ENCODE measurements around the gene CD4. TPM values are rescaled to one million over a fixed set of nuclear protein-coding genes. Genes with fewer than 3 reads are reported as not detected.

CD4 gene
- polyA plus RNA-seq, 1 of the 3 experiments (the other 2 are of a cell fraction), result 0.02 TPM

- no peak for TF ChIP-seq REST (IDR thresholded peaks at IDR 0.05; ENCODE audit: low read depth, low read length)
Measured at GRCh38 chr12:6836851-6837250, 47.5 kb downstream of the CD4 start (continued).

GRCh38 chr12:6837370-6838060 lies 48.2 kb downstream of the CD4 start:
- no peaks in the 10 kb centered on the region for H3K79me2 ChIP-seq (ENCODE audit: insufficient read depth)
- H3F3A ChIP-seq (replicated peaks; ENCODE audit: insufficient read depth), result no peaks in the 10 kb centered on the region
- H3K36me3 ChIP-seq (replicated peaks in 1 of 2; ENCODE audit: control insufficient read depth in 1 of 2, insufficient read depth in 2 of 2, low read length in 1 of 2), result peaks cover 34 to 63% of the 10 kb centered on the region in 2 experiments
- no peak overlapping the region for H3K4me2 ChIP-seq
- TF ChIP-seq RCOR1 (IDR thresholded peaks at IDR 0.05; ENCODE audit: low read length) (no peak), CTCF (IDR thresholded peaks at IDR 0.05) (no peak), NFIC (IDR thresholded peaks at IDR 0.05; ENCODE audit: borderline replicate concordance) (no peak), SMC3 (IDR thresholded peaks at IDR 0.05; ENCODE audit: low read depth, low read length) (no peak), ELF1 (IDR thresholded peaks at IDR 0.05) (no peak), NRF1 (IDR thresholded peaks at IDR 0.05; ENCODE audit: low read depth, low read length) (no peak), GATA2 (CRISPR knock-in tag; IDR thresholded peaks at IDR 0.05) (no peak), USF1 (IDR thresholded peaks at IDR 0.05; ENCODE audit: borderline replicate concordance, low read depth) (no peak), TCF12 (IDR thresholded peaks at IDR 0.05) (no peak), RFX5 (IDR thresholded peaks at IDR 0.05; ENCODE audit: low read length) (no peak), CHD2 (IDR thresholded peaks at IDR 0.05; ENCODE audit: low read length, partially characterized antibody) (no peak), MXI1 (IDR thresholded peaks at IDR 0.05; ENCODE audit: low read depth, low read length) (no peak), ZBTB33 (IDR thresholded peaks at IDR 0.05; ENCODE audit: borderline replicate concordance, low read depth) (no peak)
- 96% methylated on average over 8 of the region's 26 CpGs for WGBS (ENCODE audit: low lambda C conversion rate)
- no peaks in the 10 kb centered on the region for H3K27me3 ChIP-seq (ENCODE audit: insufficient read depth)
- no peak overlapping the region for H3K4me3 ChIP-seq (ENCODE audit: low read depth in 2 of 2, low read length in 1 of 2)
- 0 out of 2 replicates have a peak, but pooled peaks cover 8% of the 10 kb centered on the region for H4K20me1 ChIP-seq (ENCODE audit: insufficient read depth)
- POLR2A ChIA-PET, result no interaction called here
- no peaks in the 10 kb centered on the region for H3K4me1 ChIP-seq (ENCODE audit: control insufficient read depth in 1 of 2, insufficient read depth in 2 of 2, low read depth in 1 of 2, low read length in 1 of 2)
- H3K27ac ChIP-seq (ENCODE audit: low read depth in 2 of 2, low read length in 1 of 2), result no peak overlapping the region
- H2AFZ ChIP-seq (ENCODE audit: low read depth), result no peak overlapping the region
- H3K9me3 ChIP-seq, result no peaks in the 10 kb centered on the region
- DNase-seq, result no peak
- no peak overlapping the region for H3K9ac ChIP-seq
- CTCF ChIA-PET, result interaction anchor here (1.5 to 14.1 kb wide), 6 partner anchors 10 to 85 kb away, joined by 4 to 225 read pairs (median 36); partner anchors contain the start of genes CDCA3, GNB3, GPR162 and MLF2
- no peaks in the 10 kb centered on the region for H3K9me2 ChIP-seq
